ENCODE results near the gene GRIN2A.

GRIN2A gene

GRCh38 chr16:10031473-10031872 lies 150.8 kb downstream of the GRIN2A start:
- no peak for DNase-seq (ENCODE audit: low read depth)

- DNase-seq (ENCODE audit: low read depth) = no peak
These were observed 153.6 kb downstream of the GRIN2A start for GRCh38 chr16:10028644-10029043.

GRCh38 chr16:10027553-10027952 lies 154.7 kb downstream of the GRIN2A start:
- no peak for DNase-seq (ENCODE audit: low read depth)

GRCh38 chr16:10026593-10026992 lies 155.6 kb downstream of the GRIN2A start:
- DNase-seq (ENCODE audit: low read depth) = no peak

- DNase-seq (ENCODE audit: low read depth) = no peak
These were observed 160.1 kb downstream of the GRIN2A start for GRCh38 chr16:10022098-10022497.

GRCh38 chr16:10020866-10021265 lies 161.4 kb downstream of the GRIN2A start:
- no peak for DNase-seq (ENCODE audit: low read depth)

- no peak for DNase-seq (ENCODE audit: low read depth)
These were observed 165.5 kb downstream of the GRIN2A start for GRCh38 chr16:10016752-10017151.

GRCh38 chr16:10015397-10015796 lies 166.8 kb downstream of the GRIN2A start:
- DNase-seq (ENCODE audit: low read depth) = no peak

GRCh38 chr16:10013774-10014173 lies 168.5 kb downstream of the GRIN2A start:
- no peak for DNase-seq (ENCODE audit: low read depth)

GRCh38 chr16:10013364-10013763 lies 168.9 kb downstream of the GRIN2A start:
- no peak for DNase-seq (ENCODE audit: low read depth)

- DNase-seq (ENCODE audit: low read depth) = no peak
These were observed 172.5 kb downstream of the GRIN2A start for GRCh38 chr16:10009684-10010083.

- DNase-seq (ENCODE audit: low read depth) = no peak
These were observed 178.7 kb downstream of the GRIN2A start for GRCh38 chr16:10003486-10003885.

- DNase-seq (ENCODE audit: low read depth) = no peak
These were observed 180.9 kb downstream of the GRIN2A start for GRCh38 chr16:10001258-10001775.

GRCh38 chr16:9996221-9996620 lies 186.0 kb downstream of the GRIN2A start:
- DNase-seq (ENCODE audit: low read depth) = no peak

GRCh38 chr16:9992441-9992840 lies 189.8 kb downstream of the GRIN2A start:
- DNase-seq (ENCODE audit: low read depth) = no peak

- no peak for DNase-seq (ENCODE audit: low read depth)
These were observed 201.2 kb downstream of the GRIN2A start for GRCh38 chr16:9980981-9981380.

GRCh38 chr16:9978160-9978725 lies 204.0 kb downstream of the GRIN2A start:
- no peak for DNase-seq (ENCODE audit: low read depth)

- DNase-seq (ENCODE audit: low read depth) = no peak
These were observed 204.8 kb downstream of the GRIN2A start for GRCh38 chr16:9977333-9977897.

GRCh38 chr16:9976601-9977000 lies 205.6 kb downstream of the GRIN2A start:
- DNase-seq (ENCODE audit: low read depth) = no peak

- DNase-seq (ENCODE audit: low read depth) = no peak
These were observed 210.3 kb downstream of the GRIN2A start for GRCh38 chr16:9971907-9972306.

GRCh38 chr16:9970796-9971195 lies 211.4 kb downstream of the GRIN2A start:
- DNase-seq (ENCODE audit: low read depth) = no peak

- DNase-seq (ENCODE audit: low read depth) = no peak
These were observed 212.0 kb downstream of the GRIN2A start for GRCh38 chr16:9970244-9970643.

- no peak for DNase-seq (ENCODE audit: low read depth)
These were observed 212.6 kb downstream of the GRIN2A start for GRCh38 chr16:9969580-9969979.

GRCh38 chr16:9966569-9967157 lies 215.6 kb downstream of the GRIN2A start:
- no peak for DNase-seq (ENCODE audit: low read depth)
